B cell (primary cell): ENCODE data around the gene KCNJ5. TPM values are rescaled to one million over a fixed set of nuclear protein-coding genes. Genes with fewer than 3 reads are reported as not detected.

Source experiments
- ATAC-seq: fragments of 200-7000 bp; cut with Tn5 transposase; one replicate; pipeline ENCODE4 v1.10.0; 2021; ENCODE audit warnings: low read depth, mild to moderate bottlenecking, moderate number of reproducible peaks, moderate library complexity
- CTCF ChIA-PET: fragments of 350-600 bp; sonication (Branson Sonifier 250); formaldehyde crosslinking; loops from one replicate; lab custom pipeline; 2021; ENCODE audit warnings: antibody characterized with exemption, inconsistent platforms; lab: Charles Lee
- POLR2A ChIA-PET: fragments of 350-600 bp; sonication (Branson Sonifier 250); formaldehyde crosslinking; loops from one replicate; lab custom pipeline; 2021; ENCODE audit warnings: antibody characterized with exemption; lab: Charles Lee
- DNase-seq: peaks from one replicate; pipeline ENCODE4 v3.0.0; 2013
- H2AFZ ChIP-seq: 2 replicates; pipeline ENCODE4 v1.6.1; 2012; ENCODE audit warnings: mild to moderate bottlenecking, low read depth, low read length; ENCODE audit not compliant: insufficient read depth, poor library complexity, severe bottlenecking
- H3K27ac ChIP-seq, 2 donors: 1 replicate in 1 of 2; 2 replicates in 1 of 2; pipeline ENCODE4 v1.5.1; 2012 to 2013; ENCODE audit warnings: low read length in 2 of 2, mild to moderate bottlenecking in 2 of 2, moderate library complexity in 1 of 2
- H3K27me3 ChIP-seq, 4 experiments: fragments of 200-600 bp in 1 of 4; sonication (generic) in 1 of 4; replicated peaks in 1 of 4; 1 replicate in 2 of 4; 2 replicates in 2 of 4; pipeline versions ENCODE4 v1.6.1 to v1.7.0; 2013 to 2016; ENCODE audit warnings: low read length in 3 of 4, mild to moderate bottlenecking in 2 of 4, mixed read lengths in 1 of 4, moderate library complexity in 1 of 4; ENCODE audit not compliant: insufficient read depth in 4 of 4, control insufficient read depth in 3 of 4; ENCODE audit errors: control extremely low read depth in 1 of 4
- H3K36me3 ChIP-seq, 2 experiments: replicated peaks in 1 of 2; 1 replicate in 1 of 2; 2 replicates in 1 of 2; pipeline versions ENCODE4 v1.6.1 to v1.7.1; 2013; ENCODE audit warnings: low read length in 1 of 2; ENCODE audit not compliant: insufficient read depth in 2 of 2, control insufficient read depth in 1 of 2; ENCODE audit errors: control extremely low read depth in 1 of 2, extremely low read depth in 1 of 2
- H3K4me1 ChIP-seq, 2 donors: fragments of 200-600 bp in 1 of 2; sonication (generic) in 1 of 2; 1 replicate in 1 of 2; 2 replicates in 1 of 2; pipeline versions ENCODE4 v1.5.1 to v1.6.1; 2013 to 2017; ENCODE audit warnings: low read length in 2 of 2; ENCODE audit not compliant: control insufficient read depth in 2 of 2, insufficient read depth in 2 of 2
- H3K4me2 ChIP-seq: replicated peaks from 2 replicates; pipeline ENCODE3; 2012; ENCODE audit warnings: mild to moderate bottlenecking, low read depth, low read length; ENCODE audit not compliant: poor library complexity, severe bottlenecking
- H3K4me3 ChIP-seq, 5 experiments: fragments of 200-600 bp in 1 of 5; sonication (generic) in 1 of 5; 1 replicate in 3 of 5; 2 replicates in 2 of 5; pipeline versions ENCODE4 v1.5.1 to v1.7.0; 2011 to 2016; ENCODE audit warnings: low read length in 4 of 5, mild to moderate bottlenecking in 4 of 5, low read depth in 2 of 5, control low read depth in 1 of 5, moderate library complexity in 1 of 5; ENCODE audit not compliant: insufficient read depth in 1 of 5; ENCODE audit errors: control extremely low read depth in 1 of 5, extremely low read depth in 1 of 5
- H3K79me2 ChIP-seq: fragments of 200-600 bp; sonication (generic); one replicate; pipeline ENCODE4 v1.6.0; 2016; ENCODE audit warnings: low read length; ENCODE audit not compliant: control insufficient read depth, insufficient read depth
- H3K9ac ChIP-seq: fragments of 200-600 bp; sonication (generic); 2 replicates; pipeline ENCODE4 v1.6.1; 2017; ENCODE audit warnings: mild to moderate bottlenecking, low read length, moderate library complexity
- H3K9me3 ChIP-seq, 3 donors: one replicate each; pipeline versions ENCODE4 v1.6.1 to v1.7.1; 2013; ENCODE audit warnings: low read length in 2 of 3; ENCODE audit not compliant: control insufficient read depth in 2 of 3, insufficient read depth in 1 of 3; ENCODE audit errors: control extremely low read depth in 1 of 3
- H4K20me1 ChIP-seq: 2 replicates; pipeline ENCODE4 v1.6.0; 2012; ENCODE audit warnings: mild to moderate bottlenecking, low read length; ENCODE audit not compliant: insufficient read depth, control insufficient read depth, poor library complexity, severe bottlenecking
- H3K27ac Mint-ChIP-seq: one replicate; pipeline ENCODE4 v1.8.0; 2021; ENCODE audit warnings: mixed read lengths
- H3K27me3 Mint-ChIP-seq: one replicate; pipeline ENCODE4 v1.8.0; 2021; ENCODE audit warnings: mixed read lengths
- H3K4me1 Mint-ChIP-seq: one replicate; pipeline ENCODE4 v1.8.0; 2021; ENCODE audit warnings: mixed read lengths
- H3K4me3 Mint-ChIP-seq: one replicate; pipeline ENCODE4 v1.8.0; 2021; ENCODE audit warnings: mixed read lengths
- H3K9me3 Mint-ChIP-seq: one replicate; pipeline ENCODE4 v1.8.0; 2022; ENCODE audit warnings: mixed read lengths; ENCODE audit not compliant: insufficient read depth
- EZH2 ChIP-seq: IDR thresholded peaks from 2 replicates; pipeline ENCODE4 v1.6.1; 2012; ENCODE audit warnings: borderline replicate concordance, low read depth, mild to moderate bottlenecking, moderate library complexity, low read length; ENCODE audit not compliant: insufficient read depth, poor library complexity, severe bottlenecking
- WGBS: methylation state at CpG from one replicate; pipeline ENCODE4 v1.1.5; 2013; ENCODE audit warnings: missing lambda C conversion rate; ENCODE audit not compliant: insufficient coverage; 5-methylcytosine and 5-hydroxymethylcytosine counted together
- intact Hi-C: fragments of 100-400 bp; cut with micrococcal nuclease; formaldehyde crosslinking; loops from one replicate; pipeline ENCODE4 v1.10.0; 2022
- polyA plus RNA-seq: library from polyadenylated mRNA; depleted of rRNA; stranded (reverse); fragments of >200 nt; gene quantifications from 2 replicates; pipeline ENCODE4 v1.2.3, GENCODE V29; 2012
- total RNA-seq, 2 donors: library from RNA; stranded (reverse); fragments of 120-200 nt in 1 of 2; gene quantifications; 1 replicate in 1 of 2; 2 replicates in 1 of 2; pipeline versions ENCODE4 v1.2.3 to v1.2.4, GENCODE V29; 2013 to 2022
- TF ChIP-seq, protein P1 (sequence below): fragments of 200-600 bp; IDR thresholded peaks from one replicate; pipeline ENCODE4 v1.8.0; 2022; ENCODE audit warnings: antibody characterized with exemption, mild to moderate bottlenecking

Gene KCNJ5
- total and polyA plus RNA-seq, 2 donors (not counting 1 experiment from before 2014, with no cell fraction given) = 0.01 TPM; not detected in 1

DNA sequence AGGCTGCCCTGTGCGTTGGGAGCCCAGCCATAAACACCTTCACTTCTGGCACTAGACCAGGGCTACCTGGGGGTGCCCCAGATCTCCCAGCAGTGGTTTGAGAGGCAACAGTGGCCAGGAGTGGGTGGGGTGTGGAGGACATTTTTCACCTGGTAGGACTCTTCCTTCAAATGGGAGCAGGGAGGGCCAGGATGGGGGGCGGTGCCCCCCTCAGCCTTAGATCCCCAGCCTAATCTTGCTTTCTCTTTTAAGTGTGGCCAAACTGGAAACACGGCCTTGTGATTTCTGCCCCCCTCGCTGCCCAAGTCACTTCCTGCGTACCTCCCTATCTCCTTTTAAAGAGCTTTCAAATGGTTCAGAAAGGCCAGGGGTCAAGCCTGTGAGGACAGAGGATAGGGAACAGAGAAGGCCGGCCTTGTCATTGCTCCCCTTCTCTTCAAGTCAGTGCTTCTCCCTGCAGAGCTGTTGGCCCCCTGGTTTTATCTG is 800 bp downstream of the KCNJ5 start:
- no peak overlapping the region for H3K4me3 ChIP-seq
- peaks cover 0 to 91% (median 60%) of the 10 kb centered on the region in 4 experiments for H3K27me3 ChIP-seq
- peak overlapping the region; percentile 82 for H3K4me2 ChIP-seq
- H3K79me2 ChIP-seq = no peaks in the 10 kb centered on the region
- no peaks in the 10 kb centered on the region for H3K36me3 ChIP-seq
- no peak overlapping the region for H3K27ac Mint-ChIP-seq
- H3K9me3 Mint-ChIP-seq = no peaks in the 10 kb centered on the region
- CTCF ChIA-PET = interaction anchor here (0.9 to 10.9 kb wide), 6 partner anchors 8 to 64 kb away, joined by 3 to 315 read pairs (median 8); no protein-coding TSS in a partner anchor
- no peak for DNase-seq
- peak overlapping the region; percentile 16 for H3K9ac ChIP-seq
- peaks cover 31 to 40% of the 10 kb centered on the region in 2 donors for H3K4me1 ChIP-seq
- H3K27me3 Mint-ChIP-seq = peaks cover 73% of the 10 kb centered on the region
- no peaks in the 10 kb centered on the region for H4K20me1 ChIP-seq
- intact Hi-C loops = no loop called here
- H3K4me3 Mint-ChIP-seq = peak overlapping the region; percentile 75
- peaks cover 0 to 10% (median 0%) of the 10 kb centered on the region in 3 donors for H3K9me3 ChIP-seq
- H3K27ac ChIP-seq = no peak overlapping the region
- no peak overlapping the region for H2AFZ ChIP-seq
- TF ChIP-seq, protein P1, sequence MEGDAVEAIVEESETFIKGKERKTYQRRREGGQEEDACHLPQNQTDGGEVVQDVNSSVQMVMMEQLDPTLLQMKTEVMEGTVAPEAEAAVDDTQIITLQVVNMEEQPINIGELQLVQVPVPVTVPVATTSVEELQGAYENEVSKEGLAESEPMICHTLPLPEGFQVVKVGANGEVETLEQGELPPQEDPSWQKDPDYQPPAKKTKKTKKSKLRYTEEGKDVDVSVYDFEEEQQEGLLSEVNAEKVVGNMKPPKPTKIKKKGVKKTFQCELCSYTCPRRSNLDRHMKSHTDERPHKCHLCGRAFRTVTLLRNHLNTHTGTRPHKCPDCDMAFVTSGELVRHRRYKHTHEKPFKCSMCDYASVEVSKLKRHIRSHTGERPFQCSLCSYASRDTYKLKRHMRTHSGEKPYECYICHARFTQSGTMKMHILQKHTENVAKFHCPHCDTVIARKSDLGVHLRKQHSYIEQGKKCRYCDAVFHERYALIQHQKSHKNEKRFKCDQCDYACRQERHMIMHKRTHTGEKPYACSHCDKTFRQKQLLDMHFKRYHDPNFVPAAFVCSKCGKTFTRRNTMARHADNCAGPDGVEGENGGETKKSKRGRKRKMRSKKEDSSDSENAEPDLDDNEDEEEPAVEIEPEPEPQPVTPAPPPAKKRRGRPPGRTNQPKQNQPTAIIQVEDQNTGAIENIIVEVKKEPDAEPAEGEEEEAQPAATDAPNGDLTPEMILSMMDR = no peak
- no peak for TF ChIP-seq EZH2
- 37% methylated on average over 4 of the region's 6 CpGs for WGBS
- no peak for ATAC-seq
- POLR2A ChIA-PET = no interaction called here
- H3K4me1 Mint-ChIP-seq = peaks cover 29% of the 10 kb centered on the region

GRCh38 chr11:128892866-128893565 is 1.9 kb downstream of the KCNJ5 start:
- Mint-ChIP-seq H3K27me3 (peaks cover 72% of the 10 kb centered on the region), H3K9me3 (no peaks in the 10 kb centered on the region), H3K27ac (no peak overlapping the region), H3K4me3 (no peak overlapping the region), H3K4me1 (peaks cover 29% of the 10 kb centered on the region)
- H3K9ac ChIP-seq = no peak overlapping the region
- intact Hi-C loops = no loop called here
- H3K27ac ChIP-seq = no peak overlapping the region
- no peaks in the 10 kb centered on the region for H3K36me3 ChIP-seq
- H3K79me2 ChIP-seq = no peaks in the 10 kb centered on the region
- DNase-seq = no peak
- peaks cover 0 to 10% (median 0%) of the 10 kb centered on the region in 3 donors for H3K9me3 ChIP-seq
- POLR2A ChIA-PET = interaction anchor here (0.5 to 0.6 kb wide), 2 partner anchors 13 to 417 kb away, joined by 5 to 6 read pairs; no protein-coding TSS in a partner anchor
- ATAC-seq = no peak
- no peak overlapping the region for H3K4me3 ChIP-seq
- TF ChIP-seq EZH2 = no peak
- CTCF ChIA-PET = interaction anchor here (0.9 to 10.9 kb wide), 7 partner anchors 9 to 736 kb away, joined by 3 to 315 read pairs (median 7); no protein-coding TSS in a partner anchor
- H4K20me1 ChIP-seq = no peaks in the 10 kb centered on the region
- H2AFZ ChIP-seq = no peak overlapping the region
- H3K27me3 ChIP-seq = peaks cover 0 to 80% (median 61%) of the 10 kb centered on the region in 4 experiments
- no peak overlapping the region for H3K4me2 ChIP-seq
- peaks cover 31 to 40% of the 10 kb centered on the region in 2 donors for H3K4me1 ChIP-seq
- WGBS = 95% methylated on average over 3 of the region's 4 CpGs
